ENCODE measurements around the gene ADARB2.

DNA sequence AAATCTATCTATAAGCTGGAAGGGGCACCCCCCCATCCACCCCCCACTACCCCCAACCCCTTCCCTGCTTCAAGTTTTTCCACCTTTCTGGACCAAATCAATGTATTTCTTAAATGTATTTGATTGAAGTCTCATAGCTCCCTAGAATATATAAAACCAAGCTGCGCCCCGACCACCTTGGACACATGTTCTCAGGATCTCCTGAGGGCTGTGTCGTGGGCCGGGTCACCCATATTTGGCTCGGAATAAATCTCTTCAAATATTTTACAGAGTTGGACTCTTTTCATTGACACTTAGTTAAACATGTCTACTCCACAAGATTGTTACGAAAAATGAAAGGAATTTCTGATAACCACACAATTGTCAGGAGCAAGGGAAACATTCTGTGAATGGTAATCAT is 215.6 kb downstream of the ADARB2 start:
- TF ChIP-seq, protein P1, sequence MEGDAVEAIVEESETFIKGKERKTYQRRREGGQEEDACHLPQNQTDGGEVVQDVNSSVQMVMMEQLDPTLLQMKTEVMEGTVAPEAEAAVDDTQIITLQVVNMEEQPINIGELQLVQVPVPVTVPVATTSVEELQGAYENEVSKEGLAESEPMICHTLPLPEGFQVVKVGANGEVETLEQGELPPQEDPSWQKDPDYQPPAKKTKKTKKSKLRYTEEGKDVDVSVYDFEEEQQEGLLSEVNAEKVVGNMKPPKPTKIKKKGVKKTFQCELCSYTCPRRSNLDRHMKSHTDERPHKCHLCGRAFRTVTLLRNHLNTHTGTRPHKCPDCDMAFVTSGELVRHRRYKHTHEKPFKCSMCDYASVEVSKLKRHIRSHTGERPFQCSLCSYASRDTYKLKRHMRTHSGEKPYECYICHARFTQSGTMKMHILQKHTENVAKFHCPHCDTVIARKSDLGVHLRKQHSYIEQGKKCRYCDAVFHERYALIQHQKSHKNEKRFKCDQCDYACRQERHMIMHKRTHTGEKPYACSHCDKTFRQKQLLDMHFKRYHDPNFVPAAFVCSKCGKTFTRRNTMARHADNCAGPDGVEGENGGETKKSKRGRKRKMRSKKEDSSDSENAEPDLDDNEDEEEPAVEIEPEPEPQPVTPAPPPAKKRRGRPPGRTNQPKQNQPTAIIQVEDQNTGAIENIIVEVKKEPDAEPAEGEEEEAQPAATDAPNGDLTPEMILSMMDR (IDR thresholded peaks at IDR 0.05) = no peak
- no peak for TF ChIP-seq POLR2A (IDR thresholded peaks at IDR 0.05; ENCODE audit: low read depth)
- TF ChIP-seq POLR2AphosphoS5 (IDR thresholded peaks at IDR 0.05) = no peak
- no peak for TF ChIP-seq EP300 (IDR thresholded peaks at IDR 0.05)

Measured in esophagus muscularis mucosa (tissue), 4 donors.